Activated CD8-positive, alpha-beta T cell treated with anti-CD3 and anti-CD28 coated beads for 36 hours (primary cell): ENCODE data around the gene MFN2. TPM values are rescaled to one million over a fixed set of nuclear protein-coding genes. Genes with fewer than 3 reads are reported as not detected.

ENCODE experiments used
- ATAC-seq: fragments of 200-7000 bp; cut with Tn5 transposase; one replicate; pipeline ENCODE4 v1.10.0; 2021; ENCODE audit warnings: mild to moderate bottlenecking, moderate library complexity
- CTCF ChIA-PET: fragments of 350-600 bp; sonication (Branson Sonifier 250); formaldehyde crosslinking; loops from one replicate; lab custom pipeline; 2021; ENCODE audit warnings: antibody characterized with exemption; lab: Charles Lee
- POLR2A ChIA-PET: fragments of 350-600 bp; sonication (Branson Sonifier 250); formaldehyde crosslinking; loops from one replicate; lab custom pipeline; 2021; ENCODE audit warnings: antibody characterized with exemption; lab: Charles Lee
- DNase-seq: peaks from one replicate; pipeline ENCODE4 v3.0.0-alpha.2; 2020
- H3K27ac Mint-ChIP-seq: one replicate; pipeline ENCODE4 v1.8.0; 2021; ENCODE audit warnings: mild to moderate bottlenecking, mixed read lengths
- H3K27me3 Mint-ChIP-seq: one replicate; pipeline ENCODE4 v1.8.0; 2021; ENCODE audit warnings: mixed read lengths
- H3K36me3 Mint-ChIP-seq: one replicate; pipeline ENCODE4 v1.8.0; 2021; ENCODE audit warnings: low read depth, mixed read lengths
- H3K4me1 Mint-ChIP-seq: one replicate; pipeline ENCODE4 v1.8.0; 2021; ENCODE audit warnings: low read depth, mixed read lengths
- H3K4me3 Mint-ChIP-seq: one replicate; pipeline ENCODE4 v1.8.0; 2021; ENCODE audit warnings: mild to moderate bottlenecking, moderate library complexity, mixed read lengths
- H3K9me3 Mint-ChIP-seq: one replicate; pipeline ENCODE4 v1.8.0; 2021; ENCODE audit warnings: mixed read lengths
- CTCF ChIP-seq: fragments of 200-600 bp; IDR thresholded peaks from one replicate; pipeline ENCODE4 v1.8.0; 2022; ENCODE audit warnings: antibody characterized with exemption, mild to moderate bottlenecking
- intact Hi-C: fragments of 100-400 bp; cut with micrococcal nuclease; formaldehyde crosslinking; loops from one replicate; pipeline ENCODE4 v1.10.0; 2022
- microRNA-seq: library from miRNA; unstranded; fragments of <30 nt; microRNA quantifications from one replicate; pipeline ENCODE4 v1.2.0, GENCODE V29; 2022; ENCODE audit warnings: borderline microRNAs expressed, borderline replicate concordance
- total RNA-seq, 2 experiments: library from RNA; stranded (reverse); gene quantifications; one replicate each; pipeline ENCODE4 v1.2.3, GENCODE V29; 2021

The MFN2 gene
- total RNA-seq, 2 experiments from 2014 or later, result 51.0 to 51.1 TPM

DNA sequence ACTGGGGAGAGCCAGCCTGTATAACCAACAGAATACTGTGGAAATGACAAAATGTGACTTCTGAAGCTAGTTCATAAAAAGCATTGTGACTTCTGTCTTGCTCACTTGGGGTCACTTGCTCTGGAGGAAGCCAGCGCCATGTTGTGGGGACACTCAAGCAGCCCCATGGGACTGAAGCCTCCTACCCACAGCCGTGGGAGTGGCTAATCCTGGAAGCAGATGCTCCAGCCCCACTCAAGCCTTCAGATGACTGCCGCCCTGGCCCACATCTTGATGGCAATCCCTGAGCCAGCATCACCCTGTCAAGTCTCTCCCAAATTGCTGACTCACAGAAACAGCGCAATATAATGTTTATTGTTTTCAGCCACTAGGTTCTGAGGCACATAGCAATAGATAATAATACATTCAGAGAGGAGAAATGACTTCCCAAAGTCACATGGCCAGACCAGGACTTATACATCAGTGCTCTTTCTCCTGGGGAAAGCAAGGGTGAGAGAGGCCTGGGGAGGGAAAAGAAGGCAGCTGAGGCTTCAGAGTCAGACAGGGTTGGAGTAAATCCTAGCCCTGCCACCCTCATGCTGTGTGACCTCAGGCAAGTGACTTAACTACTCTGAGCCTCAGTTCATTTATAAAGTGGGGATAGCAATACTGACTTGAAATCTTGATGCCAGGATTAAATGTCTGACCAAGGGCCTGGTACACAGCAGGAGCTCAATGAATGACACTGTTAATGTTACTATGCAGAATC lies 77.9 kb downstream of the MFN2 start:
- POLR2A ChIA-PET, result interaction anchor here (1.2 to 5.0 kb wide), 6 partner anchors 7 to 150 kb away, joined by 3 to 40 read pairs (median 12); no protein-coding TSS in a partner anchor
- intact Hi-C loops, result no loop called here
- Mint-ChIP-seq H3K4me1 (peaks cover 56% of the 10 kb centered on the region), H3K27ac (no peak overlapping the region), H3K27me3 (peaks cover 19% of the 10 kb centered on the region), H3K4me3 (no peak overlapping the region), H3K9me3 (no peaks in the 10 kb centered on the region), H3K36me3 (no peaks in the 10 kb centered on the region)
- DNase-seq, result no peak
- CTCF ChIA-PET, result interaction anchor here (1.4 kb wide), 1 partner anchor 119 kb away, joined by 3 read pairs; no protein-coding TSS in a partner anchor
- no peak for TF ChIP-seq CTCF
- no peak for ATAC-seq

DNA sequence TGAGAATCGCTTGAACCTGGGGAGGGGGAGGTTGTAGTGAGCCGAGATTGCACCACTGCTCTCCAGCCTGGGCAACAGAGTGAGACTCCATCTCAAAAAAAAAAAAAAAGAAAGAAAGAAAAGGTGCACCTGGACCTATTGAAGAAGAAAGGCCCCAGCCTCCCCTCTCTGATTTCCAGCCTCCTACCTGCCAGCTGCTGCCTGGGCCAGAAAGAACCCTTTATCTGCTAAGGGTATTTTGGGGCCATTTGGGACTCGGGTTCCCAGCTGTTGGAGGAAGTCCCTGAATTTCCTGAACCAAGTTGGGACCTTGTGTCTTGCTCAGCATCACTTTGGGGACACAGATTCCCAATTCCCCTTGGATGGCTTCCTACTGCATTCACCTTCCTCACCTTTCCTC lies 79.0 kb downstream of the MFN2 start:
- no peak for TF ChIP-seq CTCF
- H3K9me3 Mint-ChIP-seq, result no peaks in the 10 kb centered on the region
- POLR2A ChIA-PET, result interaction anchor here (0.6 to 5.0 kb wide), 5 partner anchors 8 to 442 kb away, joined by 3 to 40 read pairs (median 15); no protein-coding TSS in a partner anchor
- H3K27me3 Mint-ChIP-seq, result peaks cover 28% of the 10 kb centered on the region
- no peak overlapping the region for H3K4me3 Mint-ChIP-seq
- intact Hi-C loops, result no loop called here
- CTCF ChIA-PET, result interaction anchor here (0.8 to 1.8 kb wide), 2 partner anchors 20 to 21 kb away, joined by 3 to 5 read pairs; no protein-coding TSS in a partner anchor
- ATAC-seq, result no peak
- H3K4me1 Mint-ChIP-seq, result peaks cover 57% of the 10 kb centered on the region
- DNase-seq, result no peak
- no peaks in the 10 kb centered on the region for H3K36me3 Mint-ChIP-seq
- no peak overlapping the region for H3K27ac Mint-ChIP-seq

DNA sequence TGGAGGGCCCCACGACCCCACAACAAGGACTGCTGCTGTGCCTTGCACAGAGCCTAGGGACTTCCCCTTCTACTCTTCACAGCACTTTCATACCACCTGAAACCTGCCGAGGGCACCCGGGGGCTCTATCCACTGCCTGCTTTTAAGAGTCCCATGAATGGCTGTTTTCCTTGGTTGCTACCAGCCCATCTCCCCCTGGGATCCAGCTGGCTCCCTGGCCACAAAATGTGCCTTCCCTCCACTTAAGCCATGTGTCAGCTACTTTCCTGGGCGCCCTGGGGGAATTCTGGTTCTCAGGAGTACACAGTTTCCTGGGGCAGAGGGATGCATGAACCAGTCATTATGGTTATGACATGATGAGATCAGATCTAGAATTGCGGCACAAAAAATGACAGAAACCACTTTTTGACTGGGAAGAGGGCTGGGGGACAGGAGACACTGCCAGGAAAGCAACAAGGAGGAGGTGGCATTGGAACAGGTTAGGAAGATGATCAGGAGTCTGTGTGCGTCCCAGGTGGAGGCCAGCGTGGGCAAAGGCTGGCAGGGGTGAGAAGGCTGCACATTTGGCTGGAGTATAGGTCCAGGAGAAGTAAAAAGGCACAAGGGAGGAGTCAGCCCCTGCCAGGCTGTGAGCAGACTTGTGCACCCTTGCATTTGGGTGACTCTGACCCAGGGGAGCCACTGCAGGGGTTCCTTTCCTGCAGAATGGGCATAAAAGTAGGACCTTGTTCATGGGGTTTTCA lies 79.6 kb downstream of the MFN2 start:
- ChIA-PET CTCF (interaction anchor here (1.8 kb wide), 1 partner anchor 20 kb away, joined by 5 read pairs; no protein-coding TSS in a partner anchor), POLR2A (interaction anchor here (2.2 to 5.0 kb wide), 4 partner anchors 8 to 152 kb away, joined by 9 to 40 read pairs (median 18); no protein-coding TSS in a partner anchor)
- peak; percentile 73 for ATAC-seq
- peak; percentile 74 for DNase-seq
- H3K36me3 Mint-ChIP-seq, result no peaks in the 10 kb centered on the region
- H3K9me3 Mint-ChIP-seq, result no peaks in the 10 kb centered on the region
- H3K27me3 Mint-ChIP-seq, result peaks cover 35% of the 10 kb centered on the region
- peaks cover 55% of the 10 kb centered on the region for H3K4me1 Mint-ChIP-seq
- intact Hi-C loops, result no loop called here
- H3K27ac Mint-ChIP-seq, result no peak overlapping the region
- peak; percentile 11 for TF ChIP-seq CTCF
- no peak overlapping the region for H3K4me3 Mint-ChIP-seq

GRCh38 chr1:12060500-12060899 lies 80.3 kb downstream of the MFN2 start:
- Mint-ChIP-seq H3K9me3 (no peaks in the 10 kb centered on the region), H3K4me1 (peaks cover 55% of the 10 kb centered on the region), H3K36me3 (no peaks in the 10 kb centered on the region), H3K27me3 (peaks cover 36% of the 10 kb centered on the region), H3K27ac (no peak overlapping the region), H3K4me3 (no peak overlapping the region)
- no peak for DNase-seq
- ATAC-seq, result no peak
- ChIA-PET CTCF (interaction anchor here (1.8 kb wide), 1 partner anchor 20 kb away, joined by 5 read pairs; no protein-coding TSS in a partner anchor), POLR2A (interaction anchor here (1.0 to 5.0 kb wide), 3 partner anchors 14 to 153 kb away, joined by 3 to 40 read pairs (median 3); no protein-coding TSS in a partner anchor)
- TF ChIP-seq CTCF, result no peak
- intact Hi-C loops, result no loop called here

Small RNA genes lying within 50 kb of the gene (microRNA-seq; reads per million reads assigned to microRNA genes)
- gene MIR6729, result not detected

Other genes with a start within 250 kb of the MFN2 start
- gene AGTRAP, start 244.3 kb upstream of the MFN2 start, total RNA-seq, result 1 to 10 TPM; 8.9 to 9.4 TPM
- not detected for gene C1orf167, start 218.3 kb upstream of the MFN2 start, total RNA-seq
- gene MTHFR, start 174.5 kb upstream of the MFN2 start, total RNA-seq, result 1 to 10 TPM; 9.6 TPM
- gene CLCN6, start 174.3 kb upstream of the MFN2 start, total RNA-seq, result 10 to 100 TPM; 10.8 to 12.2 TPM
- gene NPPA, start 132.7 kb upstream of the MFN2 start, total RNA-seq, result not detected
- not detected for gene NPPB, start 121.5 kb upstream of the MFN2 start, total RNA-seq
- gene KIAA2013, start 54.0 kb upstream of the MFN2 start, total RNA-seq, result 10 to 100 TPM; 23.5 to 25.5 TPM
- gene PLOD1, start 45.7 kb upstream of the MFN2 start, total RNA-seq, result 10 to 100 TPM; 21.5 to 22.0 TPM
- gene MIIP, start 39.1 kb downstream of the MFN2 start, total RNA-seq, result 10 to 100 TPM; 24.0 to 24.7 TPM
- 1 to 10 TPM; 1.5 to 1.8 TPM for gene TNFRSF8, start 82.9 kb downstream of the MFN2 start, total RNA-seq
- gene TNFRSF1B, start 186.5 kb downstream of the MFN2 start, total RNA-seq, result 100 to 1,000 TPM; 173 to 191 TPM
- gene VPS13D, start 249.6 kb downstream of the MFN2 start, total RNA-seq, result 10 to 100 TPM; 28.1 to 30.7 TPM